ENCODE measurements around the gene GRPEL2. TPM values are rescaled to one million over a fixed set of nuclear protein-coding genes. Genes with fewer than 3 reads are reported as not detected.

GRPEL2 gene
- total RNA-seq, 1 experiment from 2014 or later = 48.9 TPM

DNA sequence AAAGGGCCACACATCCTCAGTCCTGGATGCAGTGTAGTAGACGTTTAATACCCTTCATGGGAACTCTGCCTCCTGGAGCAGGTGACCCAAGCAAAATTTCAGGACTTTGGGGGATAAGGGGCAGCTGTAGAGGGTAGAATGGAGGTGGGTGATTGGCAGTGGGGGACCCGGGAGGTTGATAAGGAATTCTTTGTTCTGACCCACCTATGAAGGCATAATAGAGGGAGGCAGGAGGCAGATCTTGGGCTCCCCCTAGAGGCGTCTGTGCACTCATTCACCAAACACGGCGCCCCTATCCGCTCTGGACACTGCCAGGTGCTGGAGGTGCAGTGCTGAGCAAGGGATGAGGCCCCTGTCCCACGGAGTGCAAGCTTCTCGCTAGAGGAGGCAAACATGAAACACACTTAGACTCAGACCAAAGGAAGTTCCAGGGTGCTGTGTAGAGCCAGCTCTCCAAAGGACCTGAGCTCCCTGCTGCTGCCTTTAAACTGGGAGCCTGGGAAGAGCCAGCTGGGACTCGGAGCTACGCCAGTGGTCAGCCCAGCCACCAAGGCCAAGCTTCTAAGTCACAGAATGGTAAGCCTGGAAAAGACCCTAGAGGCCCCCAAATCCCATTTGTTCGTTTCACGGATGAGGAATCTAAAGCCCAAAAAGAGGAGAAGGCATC is 26.1 kb downstream of the GRPEL2 start:
- Histone ChIP-seq H4K20me1 (ENCODE audit: insufficient read depth) (no peaks in the 10 kb centered on the region), H3K27ac (ENCODE audit: low read depth, low read length) (no peak overlapping the region), H3K4me2 (ENCODE audit: low read length) (0 out of 2 replicates have a peak overlapping the region, but pooled peaks have one; percentile 21), H3K9ac (ENCODE audit: low read length) (no peak overlapping the region), H3K36me3 (ENCODE audit: control insufficient read depth in 1 of 2, insufficient read depth in 2 of 2, low read length in 2 of 2) (no peaks in the 10 kb centered on the region), H3K9me3 (ENCODE audit: control insufficient read depth in 1 of 2, insufficient read depth in 1 of 2, low read depth in 1 of 2, low read length in 2 of 2) (no peaks in the 10 kb centered on the region), H3K27me3 (ENCODE audit: insufficient read depth, low read length) (no peaks in the 10 kb centered on the region), H3K4me1 (ENCODE audit: control insufficient read depth in 1 of 2, insufficient read depth in 2 of 2, low read length in 2 of 2) (peaks cover 4 to 9% of the 10 kb centered on the region in 2 experiments; a peak in 3 of 4 replicates), H3K9me2 (ENCODE audit: insufficient read depth) (no peaks in the 10 kb centered on the region), H3K79me2 (ENCODE audit: insufficient read depth, low read length) (no peaks in the 10 kb centered on the region), H3K4me3 (replicated peaks in 1 of 2; ENCODE audit: low read depth in 1 of 2, low read length in 2 of 2) (no peak overlapping the region), H2AFZ (ENCODE audit: low read depth, low read length, poor library complexity, severe bottlenecking) (no peak overlapping the region)
- TF ChIP-seq TCF7L2 (IDR thresholded peaks at IDR 0.05; ENCODE audit: borderline replicate concordance, extremely low read depth, insufficient read depth, insufficient read length) (no peak), JUND (IDR thresholded peaks at IDR 0.05) (no peak), RAD21 (IDR thresholded peaks at IDR 0.05; ENCODE audit: low read depth) (peak; percentile 79)
- TF ChIP-seq, protein P1, sequence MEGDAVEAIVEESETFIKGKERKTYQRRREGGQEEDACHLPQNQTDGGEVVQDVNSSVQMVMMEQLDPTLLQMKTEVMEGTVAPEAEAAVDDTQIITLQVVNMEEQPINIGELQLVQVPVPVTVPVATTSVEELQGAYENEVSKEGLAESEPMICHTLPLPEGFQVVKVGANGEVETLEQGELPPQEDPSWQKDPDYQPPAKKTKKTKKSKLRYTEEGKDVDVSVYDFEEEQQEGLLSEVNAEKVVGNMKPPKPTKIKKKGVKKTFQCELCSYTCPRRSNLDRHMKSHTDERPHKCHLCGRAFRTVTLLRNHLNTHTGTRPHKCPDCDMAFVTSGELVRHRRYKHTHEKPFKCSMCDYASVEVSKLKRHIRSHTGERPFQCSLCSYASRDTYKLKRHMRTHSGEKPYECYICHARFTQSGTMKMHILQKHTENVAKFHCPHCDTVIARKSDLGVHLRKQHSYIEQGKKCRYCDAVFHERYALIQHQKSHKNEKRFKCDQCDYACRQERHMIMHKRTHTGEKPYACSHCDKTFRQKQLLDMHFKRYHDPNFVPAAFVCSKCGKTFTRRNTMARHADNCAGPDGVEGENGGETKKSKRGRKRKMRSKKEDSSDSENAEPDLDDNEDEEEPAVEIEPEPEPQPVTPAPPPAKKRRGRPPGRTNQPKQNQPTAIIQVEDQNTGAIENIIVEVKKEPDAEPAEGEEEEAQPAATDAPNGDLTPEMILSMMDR (IDR thresholded peaks at IDR 0.05 in 2 of 3, conservative IDR thresholded peaks at IDR 0.05 in 1 of 3; ENCODE audit: borderline replicate concordance in 1 of 3, insufficient read depth in 1 of 3, low read depth in 2 of 3, low read length in 2 of 3) = peak; percentile 80 to 88 (median 80)
- POLR2A ChIA-PET = no interaction called here
- DNase-seq (ENCODE audit: low read depth, low spot score) (peak; percentile 15), ATAC-seq (peak; percentile 88)
- RAD21 ChIA-PET (ENCODE audit: low non-redundant PET in 1 of 2, low total read pairs in 2 of 2, uncharacterized antibody in 2 of 2, unreplicated experiment in 2 of 2) = interaction anchor here in 1 of 2 experiments (1.3 kb wide), 1 partner anchor 54 kb away, joined by 5 read pairs; no protein-coding TSS in a partner anchor
- intact Hi-C loops (cut with micrococcal nuclease) = loop anchor here (1.0 kb wide), 1 partner anchor 54 kb away; no protein-coding TSS in a partner anchor
- BruUV-seq (replicated peaks) = no TSS peak
- CTCF ChIA-PET = interaction anchor here (0.6 to 3.7 kb wide), 17 partner anchors 8 to 247 kb away, joined by 3 to 22 read pairs (median 4); partner anchors contain the start of gene PCYOX1L
